HepG2 (cell line): ENCODE data around the gene MAN1C1. TPM values are rescaled to one million over a fixed set of nuclear protein-coding genes. Genes with fewer than 3 reads are reported as not detected.
A peak's percentile ranks its signal among the peaks of the same experiment; 100 is the strongest.

ENCODE experiments used
- AHR ChIP-seq: IDR thresholded peaks from 2 replicates; pipeline ENCODE4 v1.6.1; 2018; ENCODE audit warnings: missing genetic modification reagents, missing compliant biosample characterization
- ATRX ChIP-seq: sonication (generic); formaldehyde crosslinking; IDR thresholded peaks from 2 replicates; pipeline ENCODE4 v1.4.0; 2020; ENCODE audit warnings: missing genetic modification reagents, borderline replicate concordance
- GTF2F1 ChIP-seq: fragments of 150-350 bp; IDR thresholded peaks from 2 replicates; pipeline ENCODE4 v1.6.1; 2014; ENCODE audit warnings: low read length
- JUND ChIP-seq: sonication (generic); formaldehyde crosslinking; IDR thresholded peaks from 2 replicates; pipeline ENCODE4 v1.8.0; 2022; ENCODE audit warnings: mild to moderate bottlenecking, missing genetic modification reagents
- KDM5B ChIP-seq: sonication (generic); formaldehyde crosslinking; IDR thresholded peaks from 2 replicates; pipeline ENCODE4 v1.4.0; 2020; ENCODE audit warnings: missing genetic modification reagents, mild to moderate bottlenecking, borderline replicate concordance
- MXD3 ChIP-seq: IDR thresholded peaks from 2 replicates; pipeline ENCODE4 v1.6.1; 2016; ENCODE audit warnings: mild to moderate bottlenecking, missing biosample characterization, missing genetic modification reagents
- POGK ChIP-seq: sonication (generic); formaldehyde crosslinking; conservative IDR thresholded peaks from 2 replicates; pipeline ENCODE4 v1.8.0; 2022; ENCODE audit warnings: mild to moderate bottlenecking, moderate library complexity, missing genetic modification reagents
- PRDM4 ChIP-seq: sonication (generic); formaldehyde crosslinking; IDR thresholded peaks from 2 replicates; pipeline ENCODE4 v1.9.0; 2021; ENCODE audit warnings: missing genetic modification reagents, borderline replicate concordance
- REPIN1 ChIP-seq: sonication (generic); formaldehyde crosslinking; IDR thresholded peaks from 2 replicates; pipeline ENCODE4 v1.8.0; 2022; ENCODE audit warnings: missing genetic modification reagents, low read depth, mild to moderate bottlenecking, borderline replicate concordance
- RFXAP ChIP-seq: sonication (generic); formaldehyde crosslinking; IDR thresholded peaks from 2 replicates; pipeline ENCODE4 v1.4.0; 2020; ENCODE audit warnings: missing genetic modification reagents, borderline replicate concordance
- RNF2 ChIP-seq: fragments of 450-650 bp; conservative IDR thresholded peaks from 2 replicates; pipeline ENCODE4 v1.6.1; 2016; ENCODE audit warnings: low read depth
- SKI ChIP-seq: fragments of 450-650 bp; IDR thresholded peaks from one replicate; pipeline ENCODE4 v1.6.1; 2018; ENCODE audit warnings: mild to moderate bottlenecking; ENCODE audit not compliant: partially characterized antibody
- TARDBP ChIP-seq: sonication (generic); formaldehyde crosslinking; IDR thresholded peaks from 2 replicates; pipeline ENCODE4 v1.8.0; 2022; ENCODE audit warnings: mild to moderate bottlenecking, missing genetic modification reagents
- TBX2 ChIP-seq: sonication (generic); formaldehyde crosslinking; IDR thresholded peaks from 2 replicates; pipeline ENCODE4 v1.5.0; 2020; ENCODE audit warnings: missing genetic modification reagents, mild to moderate bottlenecking, borderline replicate concordance
- TCF7 ChIP-seq: sonication (generic); IDR thresholded peaks from 2 replicates; pipeline ENCODE4 v1.6.1; 2016; ENCODE audit warnings: antibody characterized with exemption, low read depth
- TFDP1 ChIP-seq: IDR thresholded peaks from 2 replicates; pipeline ENCODE4 v1.6.1; 2016; ENCODE audit warnings: missing compliant biosample characterization, missing genetic modification reagents, borderline replicate concordance
- ZNF205 ChIP-seq: IDR thresholded peaks from 2 replicates; pipeline ENCODE4 v1.6.1; 2018; ENCODE audit warnings: missing biosample characterization, missing genetic modification reagents
- ZNF33A ChIP-seq: sonication (generic); formaldehyde crosslinking; IDR thresholded peaks from 2 replicates; pipeline ENCODE4 v1.5.1; 2020; ENCODE audit warnings: missing genetic modification reagents, mild to moderate bottlenecking, moderate library complexity, borderline replicate concordance
- ZNF343 ChIP-seq: sonication (generic); formaldehyde crosslinking; IDR thresholded peaks from 2 replicates; pipeline ENCODE4 v1.4.0; 2020; ENCODE audit warnings: mild to moderate bottlenecking, missing genetic modification reagents
- ZNF431 ChIP-seq: sonication (generic); formaldehyde crosslinking; IDR thresholded peaks from 2 replicates; pipeline ENCODE4 v1.9.0; 2022; ENCODE audit warnings: missing genetic modification reagents, low read depth, mild to moderate bottlenecking, borderline replicate concordance
- ZNF740 ChIP-seq: sonication (generic); formaldehyde crosslinking; IDR thresholded peaks from 2 replicates; pipeline ENCODE4 v1.4.0; 2020; ENCODE audit warnings: missing genetic modification reagents
- ZNF777 ChIP-seq: sonication (generic); formaldehyde crosslinking; IDR thresholded peaks from 2 replicates; pipeline ENCODE4 v1.4.0; 2020; ENCODE audit warnings: missing genetic modification reagents
- polyA plus RNA-seq, 8 experiments: library from polyadenylated mRNA; depleted of rRNA in 3 of 8; stranded (reverse) in 7 of 8; unstranded in 1 of 8; fragments of >200 nt; fragmentation: Illumina TruSeq in 4 of 8; extraction: Trizol in 4 of 8; gene quantifications; 2 replicates each; pipeline versions ENCODE4 v1.2.1 to v1.2.3, GENCODE V29; 2011 to 2016; ENCODE audit warnings: low read depth in 4 of 8, missing spikeins in 1 of 8, mixed read lengths in 1 of 8; ENCODE audit not compliant: insufficient read depth in 1 of 8
- total RNA-seq, 5 experiments: library from RNA; depleted of rRNA; stranded (reverse); fragments of >200 nt; fragmentation: Illumina TruSeq; extraction: Trizol; gene quantifications; 2 replicates each; pipeline ENCODE4 v1.2.3, GENCODE V29; 2016; ENCODE audit warnings: low read depth in 1 of 5

Gene MAN1C1
- total and polyA plus RNA-seq, 2 of the 13 experiments (the other 11 are each of a cell fraction or from before 2014, with no cell fraction given): 0.18 to 0.49 TPM

GRCh38 chr1:25616095-25616986, at the start of gene MAN1C1 (continued):
- TF ChIP-seq ZNF740 (CRISPR knock-in tag): peak; percentile 86
- TF ChIP-seq KDM5B (CRISPR knock-in tag): peak; percentile 22; the same call in 1 of the 2 replicates
- TF ChIP-seq JUND (CRISPR knock-in tag): no peak
- no peak for TF ChIP-seq ZNF343 (CRISPR knock-in tag)
- TF ChIP-seq REPIN1: no peak
- no peak for TF ChIP-seq POGK (CRISPR knock-in tag)
- no peak for TF ChIP-seq ZNF33A
- no peak for TF ChIP-seq AHR (CRISPR knock-in tag)
- no peak for TF ChIP-seq SKI
- peak; percentile 48; the same call in 1 of the 2 replicates for TF ChIP-seq TFDP1
- TF ChIP-seq RFXAP (CRISPR knock-in tag): peak; percentile 49; the same call in 1 of the 2 replicates
- TF ChIP-seq ZNF777 (CRISPR knock-in tag): peak; percentile 65
- TF ChIP-seq GTF2F1: no peak
- no peak for TF ChIP-seq RNF2
- no peak for TF ChIP-seq TCF7
- no peak for TF ChIP-seq ZNF205 (CRISPR knock-in tag)
- TF ChIP-seq ATRX (CRISPR knock-in tag): no peak
- no peak for TF ChIP-seq ZNF431
- peak; percentile 36; the same call in 1 of the 2 replicates for TF ChIP-seq TBX2 (CRISPR knock-in tag)
- TF ChIP-seq PRDM4: no peak
- peak; percentile 61; the same call in 1 of the 2 replicates for TF ChIP-seq MXD3 (CRISPR knock-in tag)
- TF ChIP-seq TARDBP: no peak
